HepG2 (cell line): Measurements from ENCODE around the gene SC5D. TPM values are rescaled to one million over a fixed set of nuclear protein-coding genes. Genes with fewer than 3 reads are reported as not detected.

Experiments used
- ATAC-seq: fragments of 200-7000 bp; cut with Tn5 transposase; 3 replicates; pipeline ENCODE4 v1.9.1; 2020; ENCODE audit warnings: mild to moderate bottlenecking, moderate library complexity
- BruUV-seq: library from RNA; stranded (reverse); fragments of 400-500 nt; replicated peaks from 2 replicates; lab custom pipeline; 2021; lab: Mats Ljungman, UMichigan
- CTCF ChIA-PET: fragments of 300-600 bp; formaldehyde crosslinking; extraction: SDS; loops from one replicate; lab custom pipeline; 2021; ENCODE audit warnings: low total read pairs, inconsistent platforms, low intra/inter-chr PET ratio; lab: Yijun Ruan, JAX
- POLR2A ChIA-PET: fragments of 350-600 bp; sonication (Branson Sonifier 250); formaldehyde crosslinking; loops from one replicate; lab custom pipeline; 2020; ENCODE audit warnings: antibody characterized with exemption, inconsistent platforms; lab: Yijun Ruan, JAX
- DNase-seq: peaks from one replicate; pipeline ENCODE4 v3.0.0-alpha.2; 2015; ENCODE audit warnings: low spot score
- FAIRE-seq: peaks from 3 replicates; lab custom pipeline; 2011; peaks lifted over from hg19 to GRCh38; lab: Jason Lieb, UNC
- H2AFZ ChIP-seq: one replicate; pipeline ENCODE4 v1.6.1; 2011; ENCODE audit warnings: low read length, inconsistent platforms
- H3K27ac ChIP-seq: fragments of 300-600 bp; 3 replicates; pipeline ENCODE4 v1.8.0; 2011; ENCODE audit warnings: mixed run types, mild to moderate bottlenecking, mixed read lengths, low read length, inconsistent platforms; ENCODE audit not compliant: insufficient read depth; ENCODE audit errors: extremely low read length
- H3K27me3 ChIP-seq, 2 experiments: fragments of 200-600 bp in 1 of 2; 2 replicates in 1 of 2; 3 replicates in 1 of 2; pipeline versions ENCODE4 v1.6.0 to v1.8.0; 2011; ENCODE audit warnings: low read length in 2 of 2, mild to moderate bottlenecking in 2 of 2, moderate library complexity in 2 of 2, inconsistent platforms in 1 of 2; ENCODE audit not compliant: insufficient read depth in 2 of 2, control insufficient read depth in 1 of 2
- H3K36me3 ChIP-seq, 2 experiments: fragments of 200-600 bp in 1 of 2; replicated peaks in 1 of 2; 2 replicates in 1 of 2; 3 replicates in 1 of 2; pipeline versions ENCODE4 v1.5.1 to v1.8.0; 2011; ENCODE audit warnings: low read length in 2 of 2, inconsistent platforms in 1 of 2; ENCODE audit not compliant: insufficient read depth in 2 of 2, control insufficient read depth in 1 of 2
- H3K4me1 ChIP-seq: 2 replicates; pipeline ENCODE4 v1.5.1; 2012; ENCODE audit warnings: low read length, inconsistent platforms; ENCODE audit not compliant: insufficient read depth
- H3K4me2 ChIP-seq: 2 replicates; pipeline ENCODE4 v1.6.0; 2011; ENCODE audit warnings: low read depth, low read length, inconsistent platforms
- H3K4me3 ChIP-seq, 3 experiments: fragments of 200-600 bp in 1 of 3; sonication (generic), shearing (Covaris generic) in 1 of 3; replicated peaks in 1 of 3; 2 replicates each; pipeline ENCODE4 v1.5.1; 2011 to 2016; ENCODE audit warnings: low read length in 3 of 3, inconsistent platforms in 2 of 3, low read depth in 2 of 3, mild to moderate bottlenecking in 2 of 3, control low read depth in 1 of 3, mixed read lengths in 1 of 3; ENCODE audit not compliant: insufficient read depth in 1 of 3
- H3K79me2 ChIP-seq: one replicate; pipeline ENCODE4 v1.6.1; 2011; ENCODE audit warnings: low read length, inconsistent platforms; ENCODE audit not compliant: insufficient read depth
- H3K9ac ChIP-seq: 2 replicates; pipeline ENCODE4 v1.6.0; 2011; ENCODE audit warnings: mild to moderate bottlenecking, low read depth, low read length, inconsistent platforms; ENCODE audit not compliant: insufficient read depth
- H3K9me3 ChIP-seq: 2 replicates; pipeline ENCODE4 v1.5.1; 2012; ENCODE audit warnings: mild to moderate bottlenecking, low read length
- H4K20me1 ChIP-seq: 2 replicates; pipeline ENCODE4 v1.6.0; 2011; ENCODE audit warnings: inconsistent platforms, mild to moderate bottlenecking, low read length, moderate library complexity; ENCODE audit not compliant: insufficient read depth
- ATF7 ChIP-seq, 2 experiments: fragments of 450-650 bp in 1 of 2; sonication (generic) in 1 of 2; formaldehyde crosslinking in 1 of 2; IDR thresholded peaks; 2 replicates each; pipeline versions ENCODE4 v1.4.0 to v1.6.1; 2016 to 2020; ENCODE audit warnings: antibody characterized with exemption in 1 of 2, mild to moderate bottlenecking in 1 of 2, missing genetic modification reagents in 1 of 2
- CREB1 ChIP-seq, 2 experiments: fragments of 450-650 bp in 1 of 2; IDR thresholded peaks; 2 replicates each; pipeline ENCODE4 v1.6.1; 2016 to 2017; ENCODE audit warnings: control low read depth in 1 of 2, mild to moderate bottlenecking in 1 of 2, missing compliant biosample characterization in 1 of 2, missing genetic modification characterization in 1 of 2
- RORA ChIP-seq: sonication (generic); formaldehyde crosslinking; IDR thresholded peaks from 2 replicates; pipeline ENCODE4 v1.5.0; 2020; ENCODE audit warnings: mild to moderate bottlenecking, missing genetic modification reagents, moderate library complexity
- TGIF2 ChIP-seq: IDR thresholded peaks from 2 replicates; pipeline ENCODE4 v1.6.1; 2016; ENCODE audit warnings: control low read depth, missing compliant biosample characterization
- ZKSCAN1 ChIP-seq: fragments of 150-350 bp; IDR thresholded peaks from 2 replicates; pipeline ENCODE4 v1.6.1; 2014; ENCODE audit warnings: low read length
- ZNF496 ChIP-seq: sonication (generic); formaldehyde crosslinking; IDR thresholded peaks from 2 replicates; pipeline ENCODE4 v1.8.1; 2023; ENCODE audit warnings: mild to moderate bottlenecking, moderate library complexity, missing genetic modification reagents; ENCODE audit not compliant: insufficient replicate concordance
- WGBS: methylation state at CpG from one replicate; pipeline ENCODE4 v1.1.6; 2017; ENCODE audit warnings: low lambda C conversion rate; 5-methylcytosine and 5-hydroxymethylcytosine counted together
- in situ Hi-C: cut with HindIII; loops from 2 replicates; pipeline ENCODE4 v1.10.0; 2017; ENCODE audit warnings: low pct_unique_long_range_greater_than_20kb; ENCODE audit not compliant: extremely low pct_ligation_motif_present
- intact Hi-C: fragments of 100-400 bp; cut with micrococcal nuclease; formaldehyde crosslinking; loops from one replicate; pipeline ENCODE4 v1.10.0; 2022; ENCODE audit not compliant: unreplicated experiment
- polyA plus RNA-seq, 8 experiments: library from polyadenylated mRNA; depleted of rRNA in 3 of 8; stranded (reverse) in 7 of 8; unstranded in 1 of 8; fragments of >200 nt; fragmentation: Illumina TruSeq in 4 of 8; extraction: Trizol in 4 of 8; gene quantifications; 2 replicates each; pipeline versions ENCODE4 v1.2.1 to v1.2.3, GENCODE V29; 2011 to 2016; ENCODE audit warnings: low read depth in 4 of 8, missing spikeins in 1 of 8, mixed read lengths in 1 of 8; ENCODE audit not compliant: insufficient read depth in 1 of 8
- total RNA-seq, 5 experiments: library from RNA; depleted of rRNA; stranded (reverse); fragments of >200 nt; fragmentation: Illumina TruSeq; extraction: Trizol; gene quantifications; 2 replicates each; pipeline ENCODE4 v1.2.3, GENCODE V29; 2016; ENCODE audit warnings: low read depth in 1 of 5
- TF ChIP-seq, protein P1 (sequence below): sonication (generic); formaldehyde crosslinking; IDR thresholded peaks from 2 replicates; pipeline ENCODE4 v1.4.0; 2020; ENCODE audit warnings: missing genetic modification reagents
- TF ChIP-seq, protein P2 (sequence below): sonication (generic); formaldehyde crosslinking; IDR thresholded peaks from 2 replicates; pipeline ENCODE4 v1.9.0; 2021; ENCODE audit warnings: mild to moderate bottlenecking, missing genetic modification reagents
- TF ChIP-seq, protein P3 (sequence below): sonication (generic); formaldehyde crosslinking; IDR thresholded peaks from 2 replicates; pipeline ENCODE4 v1.5.0; 2020; ENCODE audit warnings: missing genetic modification reagents

The SC5D gene
- total and polyA plus RNA-seq, 2 of the 13 experiments (the other 11 are each of a cell fraction or from before 2014, with no cell fraction given), result 84.4 to 155 TPM

DNA sequence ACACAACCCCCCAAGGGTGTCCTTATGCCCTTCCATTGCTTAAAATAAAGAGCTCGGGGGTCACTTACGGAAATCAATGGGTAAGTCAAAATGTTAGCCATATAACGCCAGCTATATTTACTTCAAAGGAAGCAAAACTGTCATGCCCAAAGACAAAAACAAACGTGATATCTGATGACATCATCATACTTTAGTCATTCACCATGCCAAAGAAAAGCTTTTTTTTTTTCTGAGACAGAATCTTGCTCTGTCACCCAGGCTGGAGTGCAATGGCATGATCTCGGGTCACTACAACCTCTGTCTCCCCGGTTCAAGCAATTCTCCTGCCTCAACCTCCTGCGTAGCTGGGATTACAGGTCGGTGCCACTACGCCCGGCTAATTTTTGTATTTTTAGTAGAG is 47.7 kb upstream of the SC5D start:
- CTCF ChIA-PET, result no interaction called here
- no peak overlapping the region for H3K9ac ChIP-seq
- no peaks in the 10 kb centered on the region for H3K9me3 ChIP-seq
- no peaks in the 10 kb centered on the region for H4K20me1 ChIP-seq
- H3K4me3 ChIP-seq, result no peak overlapping the region
- DNase-seq, result no peak
- no peak overlapping the region for H2AFZ ChIP-seq
- H3K4me2 ChIP-seq, result no peak overlapping the region
- no peaks in the 10 kb centered on the region for H3K36me3 ChIP-seq
- POLR2A ChIA-PET, result no interaction called here
- H3K27me3 ChIP-seq, result peaks cover 3 to 13% of the 10 kb centered on the region in 2 experiments; a peak in 2 of 5 replicates
- FAIRE-seq, result no peak
- ATAC-seq, result no peak
- BruUV-seq, result no TSS peak
- no peak overlapping the region for H3K27ac ChIP-seq
- intact Hi-C loops (no loop called here), in situ Hi-C loops (loop anchor here (10.0 kb wide), 1 partner anchor 350 kb away; no protein-coding TSS in a partner anchor)
- 48% methylated on average over 8 of the region's 10 CpGs for WGBS
- peak; percentile 75 for TF ChIP-seq CREB1 (IDR thresholded peaks at IDR 0.05)
- no peak for TF ChIP-seq CREB1 (CRISPR knock-in tag; IDR thresholded peaks at IDR 0.05)
- peak; percentile 94 for TF ChIP-seq ATF7 (IDR thresholded peaks at IDR 0.05)
- TF ChIP-seq ATF7 (CRISPR knock-in tag; IDR thresholded peaks at IDR 0.05), result no peak
- TF ChIP-seq, protein P1, sequence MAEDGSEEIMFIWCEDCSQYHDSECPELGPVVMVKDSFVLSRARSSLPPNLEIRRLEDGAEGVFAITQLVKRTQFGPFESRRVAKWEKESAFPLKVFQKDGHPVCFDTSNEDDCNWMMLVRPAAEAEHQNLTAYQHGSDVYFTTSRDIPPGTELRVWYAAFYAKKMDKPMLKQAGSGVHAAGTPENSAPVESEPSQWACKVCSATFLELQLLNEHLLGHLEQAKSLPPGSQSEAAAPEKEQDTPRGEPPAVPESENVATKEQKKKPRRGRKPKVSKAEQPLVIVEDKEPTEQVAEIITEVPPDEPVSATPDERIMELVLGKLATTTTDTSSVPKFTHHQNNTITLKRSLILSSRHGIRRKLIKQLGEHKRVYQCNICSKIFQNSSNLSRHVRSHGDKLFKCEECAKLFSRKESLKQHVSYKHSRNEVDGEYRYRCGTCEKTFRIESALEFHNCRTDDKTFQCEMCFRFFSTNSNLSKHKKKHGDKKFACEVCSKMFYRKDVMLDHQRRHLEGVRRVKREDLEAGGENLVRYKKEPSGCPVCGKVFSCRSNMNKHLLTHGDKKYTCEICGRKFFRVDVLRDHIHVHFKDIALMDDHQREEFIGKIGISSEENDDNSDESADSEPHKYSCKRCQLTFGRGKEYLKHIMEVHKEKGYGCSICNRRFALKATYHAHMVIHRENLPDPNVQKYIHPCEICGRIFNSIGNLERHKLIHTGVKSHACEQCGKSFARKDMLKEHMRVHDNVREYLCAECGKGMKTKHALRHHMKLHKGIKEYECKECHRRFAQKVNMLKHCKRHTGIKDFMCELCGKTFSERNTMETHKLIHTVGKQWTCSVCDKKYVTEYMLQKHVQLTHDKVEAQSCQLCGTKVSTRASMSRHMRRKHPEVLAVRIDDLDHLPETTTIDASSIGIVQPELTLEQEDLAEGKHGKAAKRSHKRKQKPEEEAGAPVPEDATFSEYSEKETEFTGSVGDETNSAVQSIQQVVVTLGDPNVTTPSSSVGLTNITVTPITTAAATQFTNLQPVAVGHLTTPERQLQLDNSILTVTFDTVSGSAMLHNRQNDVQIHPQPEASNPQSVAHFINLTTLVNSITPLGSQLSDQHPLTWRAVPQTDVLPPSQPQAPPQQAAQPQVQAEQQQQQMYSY, result no peak
- no peak for TF ChIP-seq TGIF2
- TF ChIP-seq ZNF496 (CRISPR knock-in tag), result no peak
- no peak for TF ChIP-seq RORA (CRISPR knock-in tag)
- TF ChIP-seq, protein P2, sequence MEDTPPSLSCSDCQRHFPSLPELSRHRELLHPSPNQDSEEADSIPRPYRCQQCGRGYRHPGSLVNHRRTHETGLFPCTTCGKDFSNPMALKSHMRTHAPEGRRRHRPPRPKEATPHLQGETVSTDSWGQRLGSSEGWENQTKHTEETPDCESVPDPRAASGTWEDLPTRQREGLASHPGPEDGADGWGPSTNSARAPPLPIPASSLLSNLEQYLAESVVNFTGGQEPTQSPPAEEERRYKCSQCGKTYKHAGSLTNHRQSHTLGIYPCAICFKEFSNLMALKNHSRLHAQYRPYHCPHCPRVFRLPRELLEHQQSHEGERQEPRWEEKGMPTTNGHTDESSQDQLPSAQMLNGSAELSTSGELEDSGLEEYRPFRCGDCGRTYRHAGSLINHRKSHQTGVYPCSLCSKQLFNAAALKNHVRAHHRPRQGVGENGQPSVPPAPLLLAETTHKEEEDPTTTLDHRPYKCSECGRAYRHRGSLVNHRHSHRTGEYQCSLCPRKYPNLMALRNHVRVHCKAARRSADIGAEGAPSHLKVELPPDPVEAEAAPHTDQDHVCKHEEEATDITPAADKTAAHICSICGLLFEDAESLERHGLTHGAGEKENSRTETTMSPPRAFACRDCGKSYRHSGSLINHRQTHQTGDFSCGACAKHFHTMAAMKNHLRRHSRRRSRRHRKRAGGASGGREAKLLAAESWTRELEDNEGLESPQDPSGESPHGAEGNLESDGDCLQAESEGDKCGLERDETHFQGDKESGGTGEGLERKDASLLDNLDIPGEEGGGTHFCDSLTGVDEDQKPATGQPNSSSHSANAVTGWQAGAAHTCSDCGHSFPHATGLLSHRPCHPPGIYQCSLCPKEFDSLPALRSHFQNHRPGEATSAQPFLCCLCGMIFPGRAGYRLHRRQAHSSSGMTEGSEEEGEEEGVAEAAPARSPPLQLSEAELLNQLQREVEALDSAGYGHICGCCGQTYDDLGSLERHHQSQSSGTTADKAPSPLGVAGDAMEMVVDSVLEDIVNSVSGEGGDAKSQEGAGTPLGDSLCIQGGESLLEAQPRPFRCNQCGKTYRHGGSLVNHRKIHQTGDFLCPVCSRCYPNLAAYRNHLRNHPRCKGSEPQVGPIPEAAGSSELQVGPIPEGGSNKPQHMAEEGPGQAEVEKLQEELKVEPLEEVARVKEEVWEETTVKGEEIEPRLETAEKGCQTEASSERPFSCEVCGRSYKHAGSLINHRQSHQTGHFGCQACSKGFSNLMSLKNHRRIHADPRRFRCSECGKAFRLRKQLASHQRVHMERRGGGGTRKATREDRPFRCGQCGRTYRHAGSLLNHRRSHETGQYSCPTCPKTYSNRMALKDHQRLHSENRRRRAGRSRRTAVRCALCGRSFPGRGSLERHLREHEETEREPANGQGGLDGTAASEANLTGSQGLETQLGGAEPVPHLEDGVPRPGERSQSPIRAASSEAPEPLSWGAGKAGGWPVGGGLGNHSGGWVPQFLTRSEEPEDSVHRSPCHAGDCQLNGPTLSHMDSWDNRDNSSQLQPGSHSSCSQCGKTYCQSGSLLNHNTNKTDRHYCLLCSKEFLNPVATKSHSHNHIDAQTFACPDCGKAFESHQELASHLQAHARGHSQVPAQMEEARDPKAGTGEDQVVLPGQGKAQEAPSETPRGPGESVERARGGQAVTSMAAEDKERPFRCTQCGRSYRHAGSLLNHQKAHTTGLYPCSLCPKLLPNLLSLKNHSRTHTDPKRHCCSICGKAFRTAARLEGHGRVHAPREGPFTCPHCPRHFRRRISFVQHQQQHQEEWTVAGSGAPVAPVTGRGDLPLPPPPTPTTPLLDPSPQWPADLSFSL (CRISPR knock-in tag), result no peak
- TF ChIP-seq, protein P3, sequence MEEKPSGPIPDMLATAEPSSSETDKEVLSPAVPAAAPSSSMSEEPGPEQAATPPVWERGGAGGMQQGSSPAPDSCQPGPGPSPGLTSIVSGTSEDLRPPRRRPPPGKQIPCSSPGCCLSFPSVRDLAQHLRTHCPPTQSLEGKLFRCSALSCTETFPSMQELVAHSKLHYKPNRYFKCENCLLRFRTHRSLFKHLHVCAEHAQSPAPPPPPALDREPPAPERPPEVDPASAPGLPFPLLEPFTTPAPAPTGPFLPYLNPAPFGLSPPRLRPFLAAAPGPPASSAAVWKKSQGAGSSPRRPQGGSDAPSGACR (CRISPR knock-in tag), result no peak
- TF ChIP-seq ZKSCAN1, result no peak
- no peaks in the 10 kb centered on the region for H3K4me1 ChIP-seq
- H3K79me2 ChIP-seq, result no peaks in the 10 kb centered on the region
